SK-N-MC (cell line): ENCODE measurements around the gene LASP1.
A peak's percentile ranks its signal among the peaks of the same experiment; 100 is the strongest.

Experiments used
- DNase-seq: peaks from one replicate; pipeline ENCODE4 v3.0.0-alpha.2; 2011; ENCODE audit warnings: low read depth, low spot score
- H3K27ac ChIP-seq: fragments of 200-600 bp; sonication (generic); 2 replicates; pipeline ENCODE4 v1.5.1; 2016; ENCODE audit warnings: mixed run types
- H3K36me3 ChIP-seq: fragments of 200-600 bp; sonication (generic); 2 replicates; pipeline ENCODE4 v1.6.1; 2017; ENCODE audit warnings: antibody characterized with exemption, low read length, mixed read lengths; ENCODE audit not compliant: insufficient read depth
- H3K4me3 ChIP-seq: fragments of 200-600 bp; sonication (generic); 2 replicates; pipeline ENCODE4 v1.5.1; 2016
- H3K9ac ChIP-seq: fragments of 200-600 bp; sonication (generic); 2 replicates; pipeline ENCODE4 v1.8.0; 2017; ENCODE audit warnings: mixed run types, mixed read lengths; ENCODE audit not compliant: insufficient read length
- H3K9me3 ChIP-seq: fragments of 200-600 bp; sonication (generic); 2 replicates; pipeline ENCODE4 v1.6.1; 2017; ENCODE audit warnings: low read depth, mild to moderate bottlenecking, antibody characterized with exemption, low read length, moderate library complexity, mixed read lengths
- EZH2 ChIP-seq: fragments of 200-600 bp; sonication (generic); IDR thresholded peaks from one replicate; pipeline ENCODE4 v1.6.1; 2017; ENCODE audit warnings: antibody characterized with exemption
- FOXP2 ChIP-seq: optimal IDR thresholded peaks from 2 replicates; pipeline ENCODE3; 2011; ENCODE audit warnings: mild to moderate bottlenecking, moderate library complexity; ENCODE audit not compliant: insufficient read depth; ENCODE audit errors: extremely low read length, control extremely low read depth
- POLR2AphosphoS5 ChIP-seq: IDR thresholded peaks from 2 replicates; pipeline ENCODE4 v1.6.1; 2012; ENCODE audit warnings: mild to moderate bottlenecking, low read depth, low read length, borderline replicate concordance

The LASP1 gene

DNA sequence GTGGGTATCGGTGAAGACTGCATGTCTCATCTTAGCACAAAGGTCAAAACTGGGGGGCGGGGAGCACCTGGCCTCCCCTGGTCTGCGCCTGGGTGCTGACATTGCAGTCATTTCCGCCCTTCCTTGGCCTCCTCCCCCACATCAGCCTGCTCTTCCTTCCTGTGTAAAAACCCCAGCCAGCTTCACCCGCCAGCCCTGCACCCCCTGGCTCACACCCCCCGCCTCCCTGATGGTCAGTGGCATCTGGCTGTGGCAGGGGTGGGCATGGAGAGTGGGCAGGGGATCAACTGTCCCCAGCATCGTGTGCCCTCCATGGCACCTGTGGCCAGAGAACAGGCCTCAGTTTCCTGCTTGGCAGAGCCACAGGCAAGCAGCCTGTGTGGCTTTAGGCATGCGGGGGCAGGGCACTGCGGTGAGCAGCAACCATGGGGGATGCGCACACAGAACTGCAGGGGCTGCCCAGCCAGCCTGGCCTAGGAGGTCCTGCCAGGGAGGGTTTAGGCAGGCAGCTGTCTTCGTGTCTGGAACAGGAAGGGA is 29.0 kb downstream of the LASP1 start:
- TF ChIP-seq POLR2AphosphoS5 (no peak), EZH2 (no peak), FOXP2 (no peak)
- H3K9ac ChIP-seq: no peak overlapping the region
- DNase-seq: no peak

GRCh38 chr17:38899421-38899820 is 29.6 kb downstream of the LASP1 start:
- no peak for TF ChIP-seq EZH2
- TF ChIP-seq FOXP2: no peak
- TF ChIP-seq POLR2AphosphoS5: no peak
- H3K27ac ChIP-seq: no peak overlapping the region
- peaks cover 32% of the 10 kb centered on the region for H3K36me3 ChIP-seq
- H3K9me3 ChIP-seq: no peaks in the 10 kb centered on the region
- no peak overlapping the region for H3K4me3 ChIP-seq
- no peak overlapping the region for H3K9ac ChIP-seq
- no peak for DNase-seq

More for the DNA sequence above, 29.0 kb downstream of the LASP1 start:
- Histone ChIP-seq H3K4me3 (no peak overlapping the region), H3K36me3 (peaks cover 34% of the 10 kb centered on the region), H3K9me3 (no peaks in the 10 kb centered on the region), H3K27ac (no peak overlapping the region)

- TF ChIP-seq FOXP2 (no peak), EZH2 (no peak), POLR2AphosphoS5 (no peak)
- Histone ChIP-seq H3K9me3 (no peaks in the 10 kb centered on the region), H3K27ac (0 out of 2 replicates have a peak overlapping the region, but pooled peaks have one; percentile 36), H3K9ac (no peak overlapping the region), H3K4me3 (no peak overlapping the region), H3K36me3 (peaks cover 35% of the 10 kb centered on the region)
- DNase-seq: no peak
These were observed 31.3 kb downstream of the LASP1 start for GRCh38 chr17:38900978-38901656.

GRCh38 chr17:38903404-38903803 is 33.5 kb downstream of the LASP1 start:
- TF ChIP-seq FOXP2 (no peak), EZH2 (no peak), POLR2AphosphoS5 (no peak)
- H3K36me3 ChIP-seq: peaks cover 31% of the 10 kb centered on the region
- no peak for DNase-seq
- no peak overlapping the region for H3K9ac ChIP-seq
- no peaks in the 10 kb centered on the region for H3K9me3 ChIP-seq
- H3K27ac ChIP-seq: no peak overlapping the region
- no peak overlapping the region for H3K4me3 ChIP-seq

DNA sequence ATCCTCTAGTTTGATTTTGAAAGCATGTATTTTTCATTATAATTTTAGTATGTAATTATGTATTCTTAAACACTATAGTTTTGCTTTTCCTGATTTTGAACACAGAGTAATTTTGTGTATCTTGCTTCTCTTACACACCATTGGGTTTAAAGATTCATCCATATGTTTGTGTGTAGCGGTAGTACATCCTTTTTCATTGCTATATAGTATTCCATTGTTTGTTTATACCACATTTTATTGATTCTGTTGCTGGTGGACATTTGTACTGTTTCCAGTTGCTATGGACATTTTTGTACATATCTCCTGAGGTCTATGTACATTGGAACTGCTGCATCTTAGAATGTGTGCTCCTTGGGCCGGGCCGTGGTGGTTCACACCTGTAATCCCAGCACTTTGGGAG is 35.0 kb downstream of the LASP1 start:
- Histone ChIP-seq H3K9me3 (no peaks in the 10 kb centered on the region), H3K36me3 (peaks cover 17% of the 10 kb centered on the region), H3K27ac (no peak overlapping the region), H3K9ac (no peak overlapping the region), H3K4me3 (no peak overlapping the region)
- no peak for TF ChIP-seq FOXP2
- no peak for TF ChIP-seq POLR2AphosphoS5
- TF ChIP-seq EZH2: no peak
- no peak for DNase-seq

- no peak overlapping the region for H3K4me3 ChIP-seq
- DNase-seq: no peak
- H3K36me3 ChIP-seq: peaks cover 17% of the 10 kb centered on the region
- no peak overlapping the region for H3K9ac ChIP-seq
- no peak overlapping the region for H3K27ac ChIP-seq
- no peaks in the 10 kb centered on the region for H3K9me3 ChIP-seq
- TF ChIP-seq POLR2AphosphoS5 (no peak), EZH2 (no peak), FOXP2 (no peak)
These were observed 35.5 kb downstream of the LASP1 start for GRCh38 chr17:38905375-38905774.

DNA sequence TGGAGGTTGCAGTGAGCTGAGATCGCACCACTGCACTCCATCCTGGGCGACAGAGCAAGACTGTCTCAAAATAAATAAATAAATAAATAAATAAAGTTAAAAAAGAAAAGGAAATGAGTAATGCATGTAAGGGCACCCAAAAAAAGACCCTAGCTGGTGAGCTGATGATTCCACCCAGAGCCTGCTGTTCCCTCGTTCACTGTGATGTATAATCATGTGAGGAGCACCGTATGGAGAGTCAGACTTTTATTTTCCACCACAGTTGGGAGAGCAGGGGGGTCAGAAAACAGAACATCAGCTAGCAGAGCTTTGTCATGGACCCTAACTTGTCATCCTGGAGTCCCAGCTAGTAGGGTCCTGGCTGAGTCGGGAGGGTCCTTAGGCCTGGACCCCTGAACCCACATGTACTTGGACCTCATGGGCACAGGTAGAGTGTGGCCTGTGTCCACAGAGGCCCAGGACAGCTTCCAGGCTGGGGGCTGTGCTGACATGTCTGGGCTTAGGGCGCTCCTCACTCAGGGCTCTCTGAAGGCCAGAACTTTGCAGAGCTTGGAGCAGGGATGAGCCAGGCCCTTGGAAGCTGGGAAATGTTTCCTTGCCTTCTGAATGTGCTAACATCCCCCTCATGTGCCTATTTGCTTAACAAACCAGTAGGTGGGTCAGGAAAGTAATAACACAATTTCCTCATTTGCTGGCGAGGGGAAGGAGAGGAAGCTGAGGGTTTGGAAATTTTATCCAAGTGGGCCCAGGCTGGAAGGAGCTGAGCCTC is 36.8 kb downstream of the LASP1 start:
- no peak for DNase-seq
- no peak overlapping the region for H3K9ac ChIP-seq
- TF ChIP-seq POLR2AphosphoS5 (no peak), FOXP2 (no peak), EZH2 (no peak)
- H3K9me3 ChIP-seq: no peaks in the 10 kb centered on the region
- H3K36me3 ChIP-seq: peaks cover 17% of the 10 kb centered on the region
- H3K27ac ChIP-seq: no peak overlapping the region
- H3K4me3 ChIP-seq: no peak overlapping the region

- H3K27ac ChIP-seq: no peak overlapping the region
- H3K9me3 ChIP-seq: no peaks in the 10 kb centered on the region
- H3K9ac ChIP-seq: no peak overlapping the region
- DNase-seq: no peak
- TF ChIP-seq POLR2AphosphoS5: no peak
- TF ChIP-seq EZH2: no peak
- no peak for TF ChIP-seq FOXP2
- H3K4me3 ChIP-seq: no peak overlapping the region
- H3K36me3 ChIP-seq: peaks cover 17% of the 10 kb centered on the region
These were observed 38.2 kb downstream of the LASP1 start for GRCh38 chr17:38907930-38908675.
